HG03196 (cell line): ENCODE data around the gene PLEKHG4B.
"Not testable (repeated sequence)": the region's sequence is repeated elsewhere in the genome, so short reads cannot be mapped to it uniquely, and the experiment has no call there.

Source experiments
- ATAC-seq: cut with Tn5 transposase; IDR thresholded peaks from one replicate; pipeline ENCODE4 v1.9.1; 2021; ENCODE audit not compliant: unreplicated experiment

Gene PLEKHG4B

GRCh38 chr5:93221-93980 is 1.4 kb downstream of the PLEKHG4B start:
- ATAC-seq = no peak

GRCh38 chr5:94113-94892 is 2.3 kb downstream of the PLEKHG4B start:
- no peak for ATAC-seq

GRCh38 chr5:95241-95980 is 3.4 kb downstream of the PLEKHG4B start:
- no peak for ATAC-seq

- no peak for ATAC-seq
These were observed 5.2 kb downstream of the PLEKHG4B start for GRCh38 chr5:96976-97660.

DNA sequence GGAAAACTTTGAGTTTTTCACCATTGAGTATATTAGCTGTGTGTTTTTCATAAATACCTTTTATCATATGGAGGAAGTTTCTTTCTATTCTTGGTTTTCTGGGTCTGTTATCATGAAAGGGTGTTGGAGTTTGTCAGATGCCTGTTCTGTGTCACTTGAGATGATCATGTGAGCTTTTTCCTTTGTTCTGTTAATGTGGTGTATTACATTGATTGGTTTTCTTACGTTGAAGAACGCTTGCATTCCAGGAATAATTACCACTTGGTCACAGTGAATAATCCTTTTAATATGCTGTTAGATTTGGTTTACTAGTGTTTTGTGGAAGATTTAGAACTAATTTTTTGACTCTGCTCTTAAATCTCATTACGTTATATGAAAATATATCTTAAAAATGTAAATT is 7.8 kb downstream of the PLEKHG4B start:
- ATAC-seq = no peak

DNA sequence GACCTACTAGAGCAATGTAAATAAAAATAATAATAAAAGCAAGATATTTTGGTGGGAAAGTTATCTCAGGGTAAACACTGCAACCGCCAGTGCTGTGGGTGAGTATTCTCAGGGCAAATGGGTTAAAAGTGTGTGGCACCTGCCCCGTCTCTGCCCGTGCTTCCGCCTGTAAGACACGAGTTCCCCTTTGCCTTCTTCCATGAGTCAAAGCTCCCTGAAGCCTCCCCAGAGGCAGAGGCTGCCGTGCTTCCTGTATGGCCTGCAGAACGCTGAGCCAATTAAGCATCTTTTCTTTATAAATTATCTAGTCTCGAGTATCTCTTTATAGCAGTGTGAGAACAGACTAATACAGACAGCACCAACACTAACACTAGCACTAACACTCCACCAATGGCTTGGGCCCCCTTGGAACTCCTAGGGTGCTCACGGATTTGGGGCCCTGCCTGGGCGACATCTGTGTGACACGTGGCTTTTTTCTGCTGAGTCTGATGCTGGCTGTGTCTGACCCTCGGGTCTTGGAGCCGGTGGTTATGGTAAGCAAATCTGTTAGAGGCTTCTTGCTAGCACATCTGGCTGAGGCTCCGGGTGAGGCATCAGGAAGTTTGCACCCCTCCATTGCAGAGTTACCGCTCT is 10.6 kb downstream of the PLEKHG4B start:
- no peak for ATAC-seq

DNA sequence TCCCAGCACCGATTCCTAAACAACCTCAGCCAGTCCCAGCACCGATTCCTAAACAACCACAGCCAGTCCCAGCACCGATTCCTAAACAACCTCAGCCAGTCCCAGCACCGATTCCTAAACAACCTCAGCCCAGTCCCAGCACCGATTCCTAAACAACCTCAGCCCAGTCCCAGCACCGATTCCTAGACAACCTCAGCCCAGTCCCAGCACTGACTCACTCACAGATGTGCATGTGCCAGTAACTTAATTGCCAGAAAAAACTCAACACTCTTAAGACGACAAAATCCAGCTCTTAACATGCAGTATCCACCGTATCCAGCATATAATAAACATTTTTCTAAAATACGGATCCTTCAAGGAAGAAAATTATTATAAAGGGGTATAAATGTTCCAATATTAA is 12.1 kb downstream of the PLEKHG4B start:
- ATAC-seq = not testable (repeated sequence)

- ATAC-seq = no peak
These were observed 12.9 kb downstream of the PLEKHG4B start for GRCh38 chr5:104778-105296.

- ATAC-seq = no peak
These were observed 13.6 kb downstream of the PLEKHG4B start for GRCh38 chr5:105504-106070.

- no peak for ATAC-seq
These were observed 14.6 kb downstream of the PLEKHG4B start for GRCh38 chr5:106587-106986.

- no peak for ATAC-seq
These were observed 15.6 kb downstream of the PLEKHG4B start for GRCh38 chr5:107526-107925.

DNA sequence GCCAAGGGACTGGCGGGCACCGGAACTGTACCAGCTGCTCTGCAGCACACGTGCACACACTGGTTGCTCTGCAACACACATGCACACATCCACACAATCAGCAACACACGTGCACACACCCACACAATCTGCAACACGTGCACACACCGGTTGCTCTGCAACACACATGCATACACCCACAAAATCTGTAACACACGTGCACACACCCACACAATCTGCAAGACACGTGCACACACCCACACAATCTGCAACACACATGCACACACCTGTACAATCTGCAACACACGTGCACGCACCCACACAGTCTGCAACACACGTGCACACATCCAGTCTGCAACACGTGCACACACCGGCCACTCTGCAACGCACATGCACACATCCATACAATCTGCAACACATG is 17.9 kb downstream of the PLEKHG4B start:
- no peak for ATAC-seq

GRCh38 chr5:110270-110888 is 18.4 kb downstream of the PLEKHG4B start:
- ATAC-seq = no peak

DNA sequence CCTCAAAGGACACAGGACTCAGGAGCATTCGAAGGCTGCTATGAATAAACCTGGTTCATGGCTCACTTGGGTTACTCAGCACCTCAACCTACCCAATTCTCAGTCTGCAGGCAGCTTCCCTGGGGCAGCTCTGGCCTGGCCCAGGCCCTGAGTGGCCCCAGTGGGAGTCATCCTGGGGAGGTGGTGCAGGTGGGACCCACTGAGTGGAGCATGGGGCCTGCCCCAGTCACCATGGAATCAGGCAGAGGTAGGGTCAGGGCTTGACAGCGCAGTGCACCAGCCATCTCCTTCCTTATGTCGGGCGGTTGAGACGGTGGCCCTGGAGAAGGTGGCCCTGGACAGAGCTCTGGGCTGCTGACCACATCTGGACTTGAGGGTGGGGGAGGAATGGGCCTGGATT is 19.2 kb downstream of the PLEKHG4B start:
- no peak for ATAC-seq

- no peak for ATAC-seq
These were observed 27.6 kb downstream of the PLEKHG4B start for GRCh38 chr5:119486-120097.

GRCh38 chr5:121432-121831 is 29.5 kb downstream of the PLEKHG4B start:
- ATAC-seq = no peak

GRCh38 chr5:125815-126214 is 33.8 kb downstream of the PLEKHG4B start:
- ATAC-seq = no peak

- ATAC-seq = no peak
These were observed 34.8 kb downstream of the PLEKHG4B start for GRCh38 chr5:126806-127205.

GRCh38 chr5:127886-128285 is 35.9 kb downstream of the PLEKHG4B start:
- no peak for ATAC-seq
